ENCODE results near the gene PRDM2.

- TF ChIP-seq CTCF (optimal IDR thresholded peaks at IDR 0.05 in 1 of 3, IDR thresholded peaks at IDR 0.05 in 1 of 3, conservative IDR thresholded peaks at IDR 0.05 in 1 of 3; ENCODE audit: extremely low read depth in 1 of 3, insufficient read depth in 2 of 3, low read length in 3 of 3) (no peak), EZH2 (IDR thresholded peaks at IDR 0.05; ENCODE audit: low read length) (no peak)
Measured at GRCh38 chr1:13730751-13731482, 30.9 kb downstream of the PRDM2 start.

Measured in keratinocyte (primary cell).